HG02970 (cell line): Measurements from ENCODE around the gene PTPRJ.

Experiments used
- ATAC-seq: cut with Tn5 transposase; IDR thresholded peaks from one replicate; pipeline ENCODE4 v1.9.1; 2021; ENCODE audit warnings: mild to moderate bottlenecking, moderate library complexity, moderate number of reproducible peaks; ENCODE audit not compliant: unreplicated experiment, low FRiP score

Gene PTPRJ

DNA sequence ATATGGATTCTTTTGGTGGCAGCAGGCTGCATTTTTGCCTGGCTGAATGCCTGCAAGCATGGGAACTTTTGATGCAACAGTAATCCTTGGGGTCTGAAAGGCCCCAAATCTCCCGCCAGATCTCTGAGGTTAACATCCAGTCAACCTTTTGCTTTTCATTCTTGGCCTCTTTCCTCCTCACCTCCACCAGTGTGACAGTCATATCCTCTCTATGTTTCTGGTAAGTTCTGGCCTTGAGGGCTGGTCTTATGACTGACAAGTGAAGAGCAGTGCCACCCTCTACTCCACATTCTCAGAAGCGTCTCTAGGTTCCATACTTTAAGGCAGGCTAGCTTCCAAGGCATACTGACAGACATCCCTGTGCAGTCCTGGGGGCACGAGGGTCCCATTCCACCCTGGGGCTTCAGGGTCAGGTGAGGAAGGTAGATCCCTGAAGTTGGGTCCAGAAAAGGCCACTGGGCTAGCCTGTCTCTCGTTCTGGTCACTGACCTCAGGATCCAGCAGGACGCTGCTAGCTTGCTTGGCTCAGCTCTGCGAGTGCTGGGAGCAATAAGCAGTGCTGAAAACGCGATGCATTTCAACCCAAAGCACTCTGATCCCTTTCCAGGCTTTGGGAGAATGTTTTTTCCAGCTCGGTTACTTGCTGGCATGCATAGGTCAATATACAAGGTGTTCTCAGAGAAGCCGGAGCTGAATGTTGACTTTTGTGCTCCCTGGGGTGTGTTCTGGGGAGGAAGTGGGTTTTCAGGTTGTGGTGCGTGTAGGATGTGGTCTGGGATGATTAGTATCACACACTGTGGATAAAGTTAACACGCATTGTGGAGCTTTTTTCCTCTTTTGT, 75.2 kb downstream of the PTPRJ start:
- ATAC-seq = no peak

DNA sequence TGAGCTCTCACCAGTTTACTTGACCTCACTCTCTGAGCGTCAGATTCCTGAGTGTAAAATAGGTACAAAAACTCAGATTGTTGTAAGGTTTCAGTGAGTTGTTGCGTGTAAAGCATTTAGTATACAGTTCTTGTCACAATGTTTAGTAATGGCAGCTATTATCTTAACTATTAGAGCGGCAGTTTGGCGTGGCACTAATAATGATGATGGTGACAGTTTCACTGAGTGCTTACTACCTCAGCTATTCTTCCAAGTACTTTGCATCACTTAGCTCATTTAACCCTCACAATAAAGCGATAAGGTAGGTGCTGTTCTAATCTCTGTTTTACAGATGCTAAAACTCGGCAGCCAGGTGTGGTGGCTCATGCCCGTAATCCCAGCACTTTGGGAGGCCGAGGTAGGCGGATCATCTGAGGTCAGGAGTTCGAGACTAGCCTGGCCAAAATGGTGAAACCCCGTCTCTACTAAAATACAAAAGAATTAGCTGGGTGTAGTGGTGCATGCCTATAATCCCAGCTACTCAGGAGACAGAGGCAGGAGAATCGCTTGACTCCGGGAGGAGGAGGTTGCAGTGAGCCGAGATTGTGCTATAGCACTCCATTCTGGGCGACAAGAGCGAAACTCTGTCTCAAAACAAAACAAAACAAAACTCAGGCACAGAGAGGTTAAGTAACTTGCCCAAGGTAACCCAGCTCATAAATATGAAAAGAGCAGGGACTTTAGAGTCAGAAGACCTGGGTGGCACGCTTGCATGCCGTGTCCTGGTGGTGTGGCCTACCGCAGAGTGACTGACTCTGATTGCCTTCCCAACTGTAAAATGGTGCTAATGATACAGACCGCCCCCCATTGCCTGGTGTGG, 76.2 kb downstream of the PTPRJ start:
- ATAC-seq = no peak

DNA sequence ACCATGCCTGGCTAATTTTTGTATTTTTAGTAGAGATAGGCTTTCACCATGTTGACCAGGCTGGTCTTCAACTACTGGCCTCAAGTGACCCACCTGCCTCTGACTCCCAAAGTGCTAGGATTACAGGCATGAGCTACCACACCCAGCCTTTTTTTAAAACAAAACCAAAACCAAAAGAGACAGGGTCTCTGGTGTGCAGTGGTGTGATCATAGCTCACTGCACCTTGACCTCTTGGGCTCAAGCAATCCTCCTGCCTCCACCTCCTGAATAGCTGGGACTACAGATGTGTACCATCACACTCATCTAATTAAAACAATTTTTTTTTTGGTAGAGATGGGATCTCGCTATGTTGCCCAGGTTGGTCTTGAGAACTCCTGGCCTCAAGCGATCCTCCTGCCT, 77.7 kb downstream of the PTPRJ start:
- no peak for ATAC-seq

DNA sequence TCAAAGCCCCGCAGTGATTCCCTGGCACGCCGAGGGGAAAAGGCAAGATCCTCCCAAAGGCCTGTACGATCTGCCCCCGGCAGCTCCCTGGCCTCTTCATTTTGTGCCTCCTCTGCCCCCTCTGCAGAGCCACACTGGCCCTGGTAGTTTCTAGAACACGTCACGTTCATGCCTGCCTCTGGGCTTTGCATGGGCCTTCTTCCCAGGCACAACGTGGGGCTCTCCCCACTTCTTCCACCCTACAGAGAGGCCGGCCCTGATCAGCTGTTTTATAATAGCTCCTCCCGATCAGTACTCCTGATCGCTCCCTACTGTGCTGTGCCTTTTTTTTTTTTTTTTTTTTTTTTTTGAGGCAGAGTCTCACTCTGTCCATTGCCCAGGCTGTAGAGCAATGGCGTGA, 78.4 kb downstream of the PTPRJ start:
- ATAC-seq = no peak

DNA sequence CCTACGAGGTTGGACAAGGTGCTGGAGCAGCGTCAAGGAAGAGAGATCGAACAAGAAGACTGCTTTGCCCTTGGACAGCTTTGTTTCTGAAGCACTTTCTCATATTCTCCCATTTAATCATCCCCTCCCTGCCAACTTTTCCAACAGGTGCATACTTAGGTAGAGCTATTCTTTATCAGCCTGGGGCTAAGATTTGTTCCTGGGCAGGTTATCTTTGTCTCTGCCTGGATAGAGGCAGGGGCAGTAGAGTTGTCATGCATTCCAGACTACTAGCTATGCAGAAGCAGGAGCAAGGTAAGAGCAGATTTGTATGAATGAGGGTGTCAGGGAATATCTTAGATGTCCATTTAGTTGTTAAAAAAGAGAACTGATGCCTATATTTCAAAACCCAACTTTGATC, 82.3 kb downstream of the PTPRJ start:
- no peak for ATAC-seq

DNA sequence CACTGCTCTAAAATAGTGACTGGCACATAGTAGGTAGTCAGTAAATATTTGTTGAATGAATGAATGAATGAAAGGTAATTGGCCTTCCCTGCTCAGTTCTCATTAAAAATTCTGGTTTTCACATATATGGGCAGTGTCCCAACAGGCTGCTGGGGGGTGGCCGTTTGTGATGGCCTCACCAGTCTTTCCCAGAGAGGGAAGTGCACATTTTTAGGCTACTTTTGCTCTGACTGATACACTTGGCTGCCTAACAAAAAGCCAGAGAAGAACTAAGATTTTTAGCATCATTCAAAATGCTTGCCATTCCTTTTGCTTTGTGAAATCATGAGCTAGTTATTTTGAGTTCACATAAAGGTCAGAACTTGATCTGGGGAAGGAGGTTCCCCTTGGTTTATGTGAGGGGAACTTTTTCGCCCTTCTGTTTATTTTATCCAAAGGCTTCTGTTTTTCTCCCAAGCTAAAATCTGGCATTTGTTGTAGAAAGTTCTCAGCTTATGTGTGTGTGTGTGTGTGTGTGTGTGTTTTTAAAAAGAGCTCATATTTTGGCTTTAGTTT, 83.1 kb downstream of the PTPRJ start:
- ATAC-seq = no peak

DNA sequence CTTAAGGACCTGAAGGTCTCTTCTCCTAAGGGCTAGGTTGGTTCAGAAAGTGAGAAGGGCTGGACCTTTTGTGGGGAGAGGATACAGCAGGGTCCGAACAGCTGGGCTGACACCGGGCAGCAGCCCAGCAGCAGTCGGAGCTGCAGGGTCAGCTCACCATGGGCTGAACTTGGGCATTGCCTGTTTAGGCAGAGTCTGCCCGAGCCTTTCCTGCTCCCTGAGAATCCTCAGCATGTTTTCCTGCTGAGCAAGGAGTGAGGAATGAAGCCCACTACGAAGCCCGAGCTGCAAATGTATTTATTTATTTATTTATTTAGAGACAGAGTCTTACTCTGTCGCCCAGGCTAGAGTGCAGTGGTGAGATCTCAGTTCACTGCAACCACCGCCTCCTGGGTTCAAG, 83.9 kb downstream of the PTPRJ start:
- no peak for ATAC-seq

DNA sequence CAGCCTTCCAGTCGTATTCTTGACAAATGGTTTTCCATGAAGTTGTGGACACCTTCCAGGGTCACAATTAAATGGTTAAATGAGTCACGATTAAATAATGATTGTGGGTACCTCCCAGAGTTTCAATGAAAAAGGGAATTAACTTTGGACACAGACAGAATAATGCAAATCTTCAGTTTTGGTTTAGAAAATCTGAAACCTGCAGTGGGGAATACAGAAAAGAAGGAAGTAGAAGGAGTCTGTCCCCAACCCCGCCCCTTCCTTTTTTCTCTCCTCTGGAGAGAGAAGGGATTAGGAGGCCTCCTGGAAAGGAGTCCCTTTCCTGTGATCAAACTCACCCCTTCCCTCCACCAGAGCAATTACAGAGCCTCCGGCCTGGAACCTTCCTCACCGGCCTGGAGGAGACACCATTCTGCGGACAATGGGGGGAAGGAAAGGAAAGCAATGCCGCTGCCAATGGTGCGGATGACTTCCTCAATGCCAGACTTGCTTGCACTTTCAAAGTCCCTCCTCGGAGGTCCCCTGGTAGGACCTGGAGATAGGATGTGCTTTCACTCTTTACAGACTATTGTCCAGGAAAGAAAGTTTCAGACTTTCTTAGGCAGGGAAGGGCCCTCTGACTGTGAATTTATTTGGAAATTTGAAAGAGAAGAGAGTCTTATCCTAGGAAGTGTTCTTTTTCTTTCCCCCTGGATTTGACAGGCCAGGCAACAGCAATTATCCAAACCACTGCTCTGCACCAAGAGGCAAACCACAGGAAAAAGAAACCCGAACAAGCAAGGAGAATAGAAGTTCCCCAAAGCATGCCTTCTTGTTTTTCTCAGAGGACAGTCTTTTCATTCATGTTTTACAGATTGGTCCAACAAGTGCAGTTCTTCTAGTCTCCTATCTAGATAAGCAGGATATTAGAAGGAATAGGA, 86.8 kb downstream of the PTPRJ start:
- no peak for ATAC-seq

DNA sequence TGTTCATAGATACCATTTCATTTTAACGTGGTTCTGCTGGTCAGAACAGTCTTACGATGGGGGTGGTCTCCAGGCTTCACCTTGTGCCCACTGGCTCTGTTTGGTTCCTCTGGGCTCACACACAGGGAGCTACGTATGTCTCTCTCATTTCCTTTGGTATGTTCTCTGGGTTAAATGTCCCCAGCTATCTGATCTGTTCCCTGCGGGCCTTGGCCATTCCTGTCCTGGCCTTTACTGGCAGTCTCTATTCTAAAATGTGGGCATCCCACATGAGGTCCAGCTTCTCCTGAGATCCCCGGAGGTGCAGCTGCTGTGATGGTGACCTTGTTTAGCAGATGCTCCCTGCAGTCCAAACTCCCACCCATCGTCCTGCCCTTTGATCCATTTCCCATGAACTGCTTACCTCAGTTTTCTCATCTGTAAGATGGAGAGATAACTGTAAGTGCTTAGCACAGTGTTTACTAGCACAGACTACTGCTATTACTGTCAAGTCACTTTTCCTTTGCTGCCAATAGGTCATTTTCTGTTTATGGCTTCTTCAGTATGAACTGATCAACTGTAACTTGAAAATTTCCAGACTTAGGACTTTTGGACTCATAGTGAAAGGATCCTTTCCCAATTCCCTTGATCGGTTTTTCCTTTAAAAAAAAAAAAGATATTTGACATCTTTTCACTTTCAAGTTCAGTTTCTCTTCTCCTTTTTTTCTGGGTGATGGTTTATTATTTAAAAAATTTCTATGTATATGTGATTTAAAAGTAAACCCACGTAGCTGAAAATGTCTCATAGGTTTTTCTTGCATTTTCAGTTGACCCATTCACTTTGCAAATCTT, 92.9 kb downstream of the PTPRJ start:
- ATAC-seq = no peak

DNA sequence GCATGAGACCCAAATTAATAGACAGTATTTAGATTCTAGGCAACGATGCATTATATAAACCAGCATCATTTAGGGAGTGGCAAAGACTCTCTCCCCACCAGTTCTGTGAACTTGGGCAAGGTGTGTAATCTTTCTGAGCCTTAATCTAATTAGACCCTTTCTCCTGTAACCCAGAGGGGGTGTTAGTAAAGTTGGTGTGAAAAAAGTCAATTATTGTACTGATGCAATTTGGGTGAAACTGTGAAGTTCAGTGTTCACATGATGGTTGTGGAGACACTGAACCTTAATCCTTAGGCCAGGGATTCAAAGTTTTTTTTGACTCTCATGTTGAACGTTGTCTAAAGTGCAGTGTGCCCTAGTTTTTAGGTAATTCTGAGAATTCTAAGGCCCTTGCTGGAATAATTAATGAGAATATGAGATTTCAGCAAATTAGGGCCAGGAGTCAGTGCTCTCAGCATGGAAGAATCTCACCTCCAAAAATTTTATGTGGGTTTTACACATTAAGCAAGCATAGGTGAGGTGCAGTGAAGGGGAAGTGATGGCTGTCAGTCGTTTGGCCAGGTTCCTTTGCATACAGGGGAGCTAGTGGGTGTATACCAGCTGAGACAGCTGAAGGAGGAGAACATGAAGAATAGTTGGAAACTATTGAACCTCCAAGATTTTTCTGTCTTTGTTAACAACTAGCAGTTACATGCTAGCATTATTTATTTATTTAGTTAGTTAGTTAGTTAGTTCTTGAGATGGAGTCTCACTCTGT, 94.2 kb downstream of the PTPRJ start:
- ATAC-seq = no peak

DNA sequence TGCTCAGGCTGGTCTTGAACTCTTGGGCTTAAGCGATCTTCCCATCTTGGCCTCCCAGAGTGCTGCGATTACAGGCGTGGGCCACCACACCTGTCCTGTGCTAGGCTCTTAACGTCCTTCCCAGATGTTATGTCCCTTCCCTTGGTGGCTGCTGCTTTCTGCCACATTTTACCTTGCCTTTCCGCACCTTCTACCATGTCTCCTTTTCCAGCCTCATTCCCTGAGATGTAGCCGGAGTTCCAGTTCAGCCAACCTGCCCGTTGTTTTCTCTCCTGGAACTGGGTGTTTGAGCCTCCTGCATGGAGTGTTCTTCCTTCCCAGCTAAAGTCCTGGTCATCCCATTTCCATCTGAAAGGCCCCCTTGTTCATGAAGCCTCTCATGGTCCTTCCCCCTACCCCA, 95.3 kb downstream of the PTPRJ start:
- no peak for ATAC-seq

DNA sequence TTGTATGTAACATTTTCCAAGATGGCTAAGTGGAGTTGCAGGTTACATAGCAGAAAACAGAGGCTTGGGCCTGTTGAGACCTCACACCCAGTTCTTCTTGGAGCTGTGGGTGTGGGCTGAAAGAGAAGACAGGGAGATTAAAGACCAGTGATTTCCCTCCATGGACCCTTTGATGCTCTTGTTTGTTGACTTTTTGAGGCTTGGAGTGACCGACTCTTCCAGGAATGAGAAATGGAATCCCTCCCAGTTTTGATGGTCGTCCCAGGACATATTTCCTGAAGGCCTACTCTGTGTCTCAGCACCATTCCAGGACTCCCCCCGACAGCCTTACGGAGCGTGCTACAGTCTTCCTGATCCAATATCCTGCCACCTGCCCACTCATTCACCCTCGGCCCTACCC, 96.9 kb downstream of the PTPRJ start:
- no peak for ATAC-seq

DNA sequence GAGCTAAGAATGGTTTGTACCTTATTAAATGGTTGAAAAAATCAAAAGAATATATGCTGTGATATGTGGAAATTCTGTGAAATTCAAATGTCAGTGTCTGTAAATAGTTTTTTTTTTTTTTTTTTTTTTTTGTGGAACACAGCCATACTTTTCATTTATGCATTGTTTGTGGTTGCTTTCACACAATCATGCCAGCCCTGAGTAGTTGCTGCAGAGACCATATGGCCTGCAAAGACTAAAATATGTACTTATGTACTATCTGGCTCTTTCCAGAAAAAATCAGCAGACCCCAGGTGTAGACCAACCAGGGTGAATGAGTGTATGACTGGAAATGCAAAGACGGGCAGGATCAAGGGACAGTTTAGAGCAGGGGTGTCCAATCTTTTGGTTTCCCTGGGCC, 98.3 kb downstream of the PTPRJ start:
- ATAC-seq = no peak

DNA sequence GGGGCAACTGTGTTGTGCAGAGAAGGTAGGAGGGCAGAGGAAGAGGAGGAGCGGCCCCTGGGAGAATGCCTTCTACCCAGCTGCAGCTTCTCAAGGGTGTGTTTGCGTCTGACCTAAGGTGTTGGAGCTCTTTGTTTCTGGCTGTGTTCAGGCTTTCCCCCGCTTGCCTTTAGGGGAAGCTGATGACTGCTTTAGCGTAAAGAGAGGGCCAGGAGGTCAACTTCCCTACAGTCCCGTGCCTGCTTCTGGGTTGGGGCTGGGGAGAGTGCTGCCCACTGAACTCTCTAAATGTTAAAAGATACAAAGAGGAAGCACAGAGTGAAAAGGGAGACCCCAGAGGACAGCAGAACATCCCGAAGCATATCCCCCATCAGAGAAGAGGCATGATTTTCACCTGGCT, 99.2 kb downstream of the PTPRJ start:
- no peak for ATAC-seq

DNA sequence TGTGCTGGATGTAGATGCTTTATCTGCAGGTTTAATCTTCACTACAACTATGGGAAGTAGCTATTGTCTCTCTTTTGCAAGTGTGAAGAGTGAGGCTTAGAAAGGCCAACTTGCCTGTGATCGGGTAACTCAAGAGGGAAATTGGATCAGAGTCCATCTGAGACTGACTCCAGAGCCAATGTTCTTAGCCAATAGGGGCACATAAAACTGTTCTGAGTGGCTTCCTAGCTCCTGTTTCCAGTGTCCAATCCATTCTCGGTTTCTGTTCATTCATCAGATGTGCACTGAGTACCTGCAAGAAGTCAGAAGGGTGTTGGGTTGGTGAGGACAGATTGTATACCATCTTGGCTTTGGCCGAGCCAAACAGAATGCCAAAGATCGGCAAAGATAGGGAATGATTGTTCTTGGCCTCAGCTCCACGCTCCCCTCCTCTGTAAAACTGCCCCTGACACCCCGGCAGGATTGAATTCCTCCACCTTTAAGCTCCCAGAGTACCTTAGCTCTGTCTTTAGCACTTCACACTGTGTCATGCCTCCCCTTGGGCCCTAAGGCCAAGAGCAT, 100.0 kb downstream of the PTPRJ start:
- ATAC-seq = no peak

DNA sequence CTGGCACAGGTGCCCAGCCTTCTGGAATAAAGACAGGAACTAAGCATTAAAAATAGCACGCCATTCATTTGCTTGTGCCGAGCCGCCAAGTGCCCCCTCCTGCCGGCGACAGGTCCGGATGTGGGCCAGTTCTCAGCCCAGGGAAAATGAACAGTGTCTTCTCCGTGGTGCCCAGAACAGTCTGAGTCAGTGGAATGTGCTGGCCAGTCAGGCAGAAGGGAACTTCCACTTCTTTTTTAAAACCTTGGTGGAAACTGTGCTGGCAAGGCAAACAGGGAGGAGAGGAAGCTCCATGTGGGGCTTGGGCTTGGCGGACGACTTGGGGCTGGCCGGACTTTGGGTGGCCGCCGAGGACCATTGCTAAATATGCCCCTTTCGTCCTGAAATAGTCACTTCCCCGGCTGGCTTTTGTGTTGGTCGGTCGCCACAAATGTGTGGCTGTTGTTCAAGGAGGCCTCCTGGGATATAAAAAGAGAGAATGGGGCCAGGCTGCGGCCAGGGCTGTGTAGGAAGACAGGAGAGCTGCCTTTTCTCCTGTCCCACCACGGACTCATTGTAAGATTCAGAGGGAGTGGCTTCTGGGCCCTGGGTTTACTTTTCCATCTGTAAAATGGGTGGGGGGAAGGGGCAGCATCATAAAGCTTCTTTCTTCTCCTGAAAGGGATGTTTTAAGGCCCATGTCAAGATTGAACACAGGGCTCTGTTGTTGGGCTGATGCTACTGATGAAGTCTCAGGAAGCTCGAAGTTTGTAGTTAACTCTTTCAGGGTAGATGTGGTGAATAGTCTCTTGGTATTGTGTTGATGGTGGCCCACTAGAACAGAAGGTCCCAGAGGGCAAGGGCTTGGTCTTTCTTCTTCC, 101.0 kb downstream of the PTPRJ start:
- ATAC-seq = no peak

DNA sequence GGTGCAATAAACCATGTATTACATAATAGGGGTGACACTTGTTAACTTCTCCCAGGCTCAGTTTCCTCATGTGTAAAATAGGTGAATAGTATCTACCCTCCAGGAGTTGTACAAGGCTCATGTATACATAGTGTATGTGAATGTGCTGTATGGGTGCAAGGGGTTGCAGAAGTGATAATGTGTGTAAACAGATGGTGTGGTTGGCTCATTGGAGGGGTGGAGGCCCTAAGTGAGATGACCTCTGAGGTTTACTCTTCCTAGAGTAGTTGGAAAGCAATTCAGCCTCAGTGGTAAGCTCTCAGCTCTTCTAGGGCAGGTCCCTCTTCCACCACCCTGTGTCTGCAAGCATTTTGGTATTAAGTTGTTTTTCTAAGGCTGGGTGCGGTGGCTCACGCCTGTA, 102.4 kb downstream of the PTPRJ start:
- no peak for ATAC-seq

DNA sequence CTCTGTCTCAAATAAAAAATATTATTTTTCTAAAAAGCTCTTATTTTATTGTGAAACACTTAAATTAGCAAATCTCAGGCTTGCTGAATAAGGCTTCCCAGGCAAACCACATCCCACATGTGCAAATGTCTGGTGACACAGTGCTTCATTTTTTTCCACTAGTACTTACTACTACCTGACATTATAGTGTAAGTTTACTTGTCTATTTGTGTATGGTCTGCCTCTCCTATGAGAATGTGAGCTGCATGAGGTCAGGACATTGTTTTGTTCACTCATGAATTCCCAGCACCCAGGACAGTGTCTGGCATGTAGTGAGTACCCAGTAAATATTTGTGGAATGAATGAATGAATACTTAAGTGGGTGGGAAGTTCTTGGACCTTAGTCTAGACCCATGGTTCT, 103.1 kb downstream of the PTPRJ start:
- no peak for ATAC-seq
